Measurements from ENCODE around the gene CD81. TPM values are rescaled to one million over a fixed set of nuclear protein-coding genes. Genes with fewer than 3 reads are reported as not detected.

Gene CD81
- total and polyA plus RNA-seq, 4 donors: 329 to 741 (median 530) TPM

DNA sequence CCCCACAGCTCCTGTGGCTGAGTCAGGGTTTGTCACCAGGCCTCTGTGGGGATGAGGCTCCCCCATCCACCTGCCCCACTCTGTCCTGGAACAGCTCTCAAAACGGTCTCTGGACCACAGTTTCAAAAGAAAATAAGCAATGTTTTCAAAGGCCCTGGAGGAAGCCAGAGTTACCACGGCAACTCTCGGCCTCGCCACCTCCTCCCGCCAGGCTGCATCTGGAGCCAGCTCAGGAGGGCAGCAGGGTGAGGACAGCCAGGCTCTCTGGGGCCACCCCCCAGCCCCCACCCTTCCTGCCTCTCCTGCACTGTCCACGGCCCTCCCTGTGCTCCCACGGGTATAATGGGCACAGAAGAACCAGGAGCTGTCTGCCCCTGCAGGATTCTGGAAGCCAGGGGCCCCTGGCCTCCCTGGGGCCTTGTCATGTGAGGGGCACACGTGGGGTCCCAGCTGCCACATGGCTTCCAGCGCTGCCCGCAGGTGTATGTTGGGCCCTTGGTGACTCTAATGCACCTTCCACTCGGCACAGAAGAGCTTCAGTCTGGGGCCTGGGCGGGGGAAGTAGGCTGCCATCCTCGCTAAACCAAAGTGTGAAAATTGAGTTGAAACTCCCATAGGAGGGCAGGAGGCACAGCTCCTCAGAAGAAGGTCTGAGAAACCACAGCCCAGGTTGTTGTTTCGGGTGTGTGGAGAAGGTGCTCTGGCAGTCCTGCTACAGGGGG, 10.3 kb downstream of the CD81 start:
- no peak overlapping the region for H3K4me3 ChIP-seq (ENCODE audit: low read depth, low read length)
- DNase-seq (ENCODE audit: low read depth in 4 of 6, low spot score in 6 of 6): peak in 3 of 6 donors; percentile 36 to 80 (median 48)
- H3K36me3 ChIP-seq (ENCODE audit: control insufficient read depth, insufficient read depth, low read length): peaks cover 80% of the 10 kb centered on the region
- no peaks in the 10 kb centered on the region for H3K27me3 ChIP-seq (ENCODE audit: control insufficient read depth, insufficient read depth, low read length)
- peak overlapping the region; percentile 84 for H3K27ac ChIP-seq (ENCODE audit: low read depth, low read length)
- WGBS (ENCODE audit: insufficient coverage): 23% methylated on average over 12 of the region's 14 CpGs
- no peaks in the 10 kb centered on the region for H3K9me3 ChIP-seq (ENCODE audit: control insufficient read depth, insufficient read depth, low read length)
- H3K4me1 ChIP-seq (ENCODE audit: control insufficient read depth, insufficient read depth, low read length): peaks cover 80% of the 10 kb centered on the region

DNA sequence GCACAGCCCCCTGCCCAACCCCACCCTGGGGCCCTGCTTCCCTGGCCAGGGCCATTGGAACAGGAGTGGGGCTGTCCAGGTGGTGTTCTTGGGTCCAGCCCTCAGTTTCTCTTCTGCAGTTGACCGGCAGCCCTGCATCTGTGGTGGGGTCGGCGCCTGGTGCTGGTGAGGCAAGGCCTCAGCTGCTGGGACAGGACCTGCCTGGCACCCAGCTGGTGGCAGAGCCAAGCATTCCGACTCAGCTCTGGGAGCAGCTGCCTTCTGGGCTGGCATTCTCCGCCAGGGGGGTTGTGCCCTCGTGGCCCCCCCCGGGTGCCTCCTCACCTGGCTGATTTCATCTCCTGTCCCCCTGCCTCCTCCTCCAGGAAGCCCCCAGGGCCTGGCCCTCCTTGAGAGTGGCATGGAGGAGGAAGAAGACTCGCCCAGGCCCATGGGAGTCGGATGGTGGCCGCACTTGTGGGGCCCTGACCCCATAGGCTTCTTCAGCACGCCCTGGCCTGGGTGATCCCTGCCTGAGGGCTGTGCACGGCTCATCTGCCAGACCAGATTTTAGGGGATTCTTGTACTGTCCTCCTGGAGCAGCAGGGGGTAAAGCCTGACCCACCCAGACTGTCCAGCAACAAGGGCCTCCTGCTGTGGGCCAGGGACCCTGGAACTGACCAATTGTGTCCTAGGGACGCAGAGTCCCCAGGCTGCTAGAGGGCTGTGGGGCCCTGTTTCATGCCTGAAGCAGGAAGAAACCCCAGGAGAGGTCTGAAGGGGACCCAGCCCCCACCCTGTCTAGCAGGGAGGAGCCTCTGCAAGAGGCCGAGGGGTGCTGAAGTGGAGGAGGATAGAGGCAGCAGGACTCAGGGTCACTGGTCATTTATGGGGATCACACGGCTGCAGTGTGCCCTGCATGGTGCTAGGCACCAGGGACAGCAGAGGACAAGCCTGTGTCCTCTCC, 11.6 kb downstream of the CD81 start:
- no peaks in the 10 kb centered on the region for H3K9me3 ChIP-seq (ENCODE audit: control insufficient read depth, insufficient read depth, low read length)
- 76% methylated on average over 11 of the region's 15 CpGs for WGBS (ENCODE audit: insufficient coverage)
- H3K27me3 ChIP-seq (ENCODE audit: control insufficient read depth, insufficient read depth, low read length): no peaks in the 10 kb centered on the region
- peaks cover 80% of the 10 kb centered on the region for H3K36me3 ChIP-seq (ENCODE audit: control insufficient read depth, insufficient read depth, low read length)
- H3K27ac ChIP-seq (ENCODE audit: low read depth, low read length): peak overlapping the region; percentile 33
- no peak for DNase-seq (ENCODE audit: low read depth in 4 of 6, low spot score in 6 of 6)
- H3K4me3 ChIP-seq (ENCODE audit: low read depth, low read length): no peak overlapping the region
- H3K4me1 ChIP-seq (ENCODE audit: control insufficient read depth, insufficient read depth, low read length): peaks cover 73% of the 10 kb centered on the region

DNA sequence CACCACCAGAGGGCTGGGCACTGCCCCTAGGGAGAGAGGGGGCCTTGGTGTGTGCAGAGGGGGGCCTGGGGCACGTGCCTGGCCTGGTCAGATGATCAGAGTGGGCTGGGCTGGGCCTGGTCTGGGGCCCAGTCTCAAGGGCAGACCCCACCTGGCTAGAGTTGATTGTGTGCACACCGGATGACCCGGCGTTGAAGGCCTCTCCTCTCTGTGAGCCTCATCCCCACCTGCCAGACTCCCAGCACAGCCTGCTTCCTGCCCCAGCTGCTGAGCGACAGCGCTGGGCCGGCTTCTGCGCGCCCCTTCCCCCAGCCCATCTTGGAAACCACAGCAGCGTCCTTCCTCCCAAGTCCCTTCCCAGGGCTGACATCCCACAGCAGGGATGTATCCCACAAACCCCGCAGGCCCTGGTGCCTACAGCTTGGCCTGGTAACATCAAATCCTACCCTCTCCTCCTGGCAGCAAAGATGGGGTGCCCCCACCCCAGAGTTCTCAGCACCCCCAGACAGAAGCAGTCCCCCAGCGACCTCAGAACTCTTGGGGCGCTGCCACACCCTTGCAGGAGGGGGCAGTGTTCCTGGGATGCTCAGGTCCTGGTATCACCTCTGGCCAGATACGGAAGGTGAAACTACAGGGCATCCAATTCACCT, 12.4 kb downstream of the CD81 start:
- Histone ChIP-seq H3K4me3 (ENCODE audit: low read depth, low read length) (no peak overlapping the region), H3K27me3 (ENCODE audit: control insufficient read depth, insufficient read depth, low read length) (no peaks in the 10 kb centered on the region), H3K4me1 (ENCODE audit: control insufficient read depth, insufficient read depth, low read length) (peaks cover 66% of the 10 kb centered on the region), H3K9me3 (ENCODE audit: control insufficient read depth, insufficient read depth, low read length) (no peaks in the 10 kb centered on the region), H3K36me3 (ENCODE audit: control insufficient read depth, insufficient read depth, low read length) (peaks cover 88% of the 10 kb centered on the region), H3K27ac (ENCODE audit: low read depth, low read length) (peak overlapping the region; percentile 33)
- 61% methylated on average over 14 of the region's 14 CpGs for WGBS (ENCODE audit: insufficient coverage)
- DNase-seq (ENCODE audit: low read depth in 4 of 6, low spot score in 6 of 6): no peak

DNA sequence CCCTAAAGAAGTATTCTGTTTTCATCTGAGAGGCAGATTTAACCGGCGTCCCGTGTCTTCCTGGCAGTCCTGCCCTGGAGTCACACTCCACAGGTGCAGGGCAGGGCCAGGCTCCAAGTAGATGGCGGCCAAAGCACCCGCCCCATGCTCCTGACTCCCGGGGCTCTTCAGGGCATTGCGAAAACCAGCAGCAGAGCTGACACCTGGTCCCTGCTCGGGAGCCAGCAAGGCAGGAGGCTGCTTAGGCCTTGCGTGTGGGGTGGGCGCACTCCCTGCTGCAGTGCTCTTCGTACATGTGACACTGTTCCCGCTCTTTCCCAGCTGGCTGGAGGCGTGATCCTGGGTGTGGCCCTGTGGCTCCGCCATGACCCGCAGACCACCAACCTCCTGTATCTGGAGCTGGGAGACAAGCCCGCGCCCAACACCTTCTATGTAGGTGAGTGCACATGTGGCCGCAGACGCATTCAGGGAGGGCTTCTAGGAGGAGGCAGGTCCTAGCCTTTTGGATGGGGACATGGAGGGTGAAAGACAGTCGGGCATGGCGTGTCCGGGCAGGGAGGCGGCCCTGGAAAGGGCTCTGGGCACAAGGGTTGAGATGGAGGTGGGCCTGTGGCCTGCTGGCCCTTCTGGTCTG, 13.1 kb downstream of the CD81 start:
- Histone ChIP-seq H3K9me3 (ENCODE audit: control insufficient read depth, insufficient read depth, low read length) (no peaks in the 10 kb centered on the region), H3K27ac (ENCODE audit: low read depth, low read length) (no peak overlapping the region), H3K27me3 (ENCODE audit: control insufficient read depth, insufficient read depth, low read length) (no peaks in the 10 kb centered on the region), H3K4me3 (ENCODE audit: low read depth, low read length) (no peak overlapping the region), H3K4me1 (ENCODE audit: control insufficient read depth, insufficient read depth, low read length) (peaks cover 59% of the 10 kb centered on the region), H3K36me3 (ENCODE audit: control insufficient read depth, insufficient read depth, low read length) (peaks cover 90% of the 10 kb centered on the region)
- DNase-seq (ENCODE audit: low read depth in 4 of 6, low spot score in 6 of 6): no peak
- WGBS (ENCODE audit: insufficient coverage): 94% methylated on average over 23 of the region's 23 CpGs

DNA sequence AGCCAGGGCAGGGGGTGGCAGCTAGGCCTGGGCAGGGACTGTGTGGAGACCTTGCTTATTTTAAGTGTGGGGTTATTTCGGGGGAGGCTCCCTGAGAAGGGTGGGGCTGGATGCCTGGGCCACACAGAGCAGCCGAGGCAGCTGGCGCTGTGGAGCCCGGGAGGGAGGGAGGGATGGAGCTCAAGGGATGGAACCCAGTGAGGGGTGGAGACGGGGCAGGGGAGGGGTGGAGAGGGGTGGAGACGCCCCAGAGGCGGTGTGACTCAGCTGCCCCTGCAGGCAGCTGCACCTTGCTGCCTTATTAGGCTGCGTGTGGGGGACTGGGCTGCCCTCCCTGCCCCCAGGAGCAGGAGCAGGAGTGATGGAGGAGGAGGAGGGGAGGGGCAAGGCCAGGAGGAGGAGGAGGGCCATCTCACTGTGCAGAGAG, 13.6 kb downstream of the CD81 start:
- Histone ChIP-seq H3K27me3 (ENCODE audit: control insufficient read depth, insufficient read depth, low read length) (no peaks in the 10 kb centered on the region), H3K4me3 (ENCODE audit: low read depth, low read length) (no peak overlapping the region), H3K27ac (ENCODE audit: low read depth, low read length) (no peak overlapping the region), H3K4me1 (ENCODE audit: control insufficient read depth, insufficient read depth, low read length) (peaks cover 54% of the 10 kb centered on the region), H3K9me3 (ENCODE audit: control insufficient read depth, insufficient read depth, low read length) (no peaks in the 10 kb centered on the region), H3K36me3 (ENCODE audit: control insufficient read depth, insufficient read depth, low read length) (peaks cover 90% of the 10 kb centered on the region)
- WGBS (ENCODE audit: insufficient coverage): 59% methylated on average over 6 of the region's 8 CpGs
- no peak for DNase-seq (ENCODE audit: low read depth in 4 of 6, low spot score in 6 of 6)

DNA sequence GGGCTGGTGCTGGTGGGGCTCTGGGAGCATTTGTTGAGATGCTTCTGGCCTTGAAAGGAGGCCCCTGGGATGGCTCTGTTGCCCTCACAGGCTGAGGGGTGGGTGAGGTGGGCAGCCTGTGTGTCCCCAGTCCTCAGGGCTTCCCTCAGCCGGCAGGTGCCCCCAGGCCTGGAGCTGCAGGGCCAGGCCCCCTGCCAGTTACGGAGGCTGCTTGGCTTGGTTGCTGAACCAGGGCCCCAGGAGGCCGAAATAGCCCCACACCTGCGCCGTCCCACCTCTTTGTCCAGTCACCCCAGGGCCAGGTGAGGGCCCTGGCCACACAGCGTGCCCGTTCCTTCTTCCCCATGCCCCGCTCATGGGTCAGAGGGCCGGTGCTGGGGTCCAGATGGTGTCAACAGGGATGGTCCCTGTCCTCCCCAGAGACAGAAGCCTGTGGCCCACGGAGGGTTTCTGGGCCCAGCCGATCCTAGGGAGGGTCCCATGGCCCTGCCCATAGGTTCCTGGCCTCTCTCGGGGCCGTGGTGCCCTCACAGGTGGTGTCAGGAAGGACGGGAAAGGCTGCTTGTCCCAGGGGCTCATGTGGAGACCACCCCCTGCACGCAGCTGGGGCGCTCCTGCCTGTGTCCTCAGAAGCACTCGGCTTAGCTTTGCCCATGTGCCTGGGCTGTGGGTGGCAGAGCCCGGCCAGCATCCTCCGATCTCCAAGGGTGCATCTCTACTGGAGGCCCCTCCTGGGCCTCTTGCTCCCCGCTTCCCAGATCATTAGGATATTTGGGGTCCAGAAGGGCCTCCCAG, 14.3 kb downstream of the CD81 start:
- H3K36me3 ChIP-seq (ENCODE audit: control insufficient read depth, insufficient read depth, low read length): peaks cover 90% of the 10 kb centered on the region
- H3K4me1 ChIP-seq (ENCODE audit: control insufficient read depth, insufficient read depth, low read length): peaks cover 48% of the 10 kb centered on the region
- 92% methylated on average over 20 of the region's 20 CpGs for WGBS (ENCODE audit: insufficient coverage)

DNA sequence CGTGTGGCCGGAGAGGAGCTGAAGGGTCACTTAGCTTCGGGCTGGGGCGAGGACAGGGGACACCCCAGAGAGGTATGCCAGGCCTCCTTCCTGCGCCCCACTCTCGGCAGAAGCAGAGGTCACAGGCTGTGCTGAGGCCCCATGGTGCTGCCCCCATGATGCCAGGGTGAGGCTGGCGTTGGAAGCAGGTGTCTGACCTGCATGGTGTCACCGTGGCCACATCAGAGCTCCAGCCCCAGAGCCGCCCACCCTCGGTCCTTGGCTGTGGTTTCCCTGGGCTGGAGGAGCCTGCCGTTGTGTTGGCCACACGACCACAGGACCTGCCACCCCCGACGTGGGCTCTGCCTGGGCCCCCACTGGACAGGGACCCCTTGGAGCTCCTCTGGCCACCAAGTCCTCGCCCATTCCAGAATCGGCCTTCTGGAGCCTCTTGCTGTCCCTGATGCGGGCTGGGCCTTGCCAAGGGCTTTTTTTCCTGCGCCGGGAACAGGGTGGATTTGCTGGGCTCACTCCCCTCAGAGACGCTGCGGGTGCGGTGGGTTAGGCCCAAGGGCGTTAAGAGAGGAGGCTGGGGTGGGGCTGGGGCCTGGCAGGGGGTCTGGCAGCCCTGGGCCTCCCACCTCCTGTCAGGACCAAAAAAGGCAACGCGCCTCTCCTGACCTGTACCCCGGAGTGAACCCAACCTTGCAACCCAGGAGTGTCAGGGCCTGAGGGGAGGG, 15.3 kb downstream of the CD81 start:
- no peak overlapping the region for H3K4me3 ChIP-seq (ENCODE audit: low read depth, low read length)
- peaks cover 94% of the 10 kb centered on the region for H3K36me3 ChIP-seq (ENCODE audit: control insufficient read depth, insufficient read depth, low read length)
- no peak for DNase-seq (ENCODE audit: low read depth in 4 of 6, low spot score in 6 of 6)
- H3K4me1 ChIP-seq (ENCODE audit: control insufficient read depth, insufficient read depth, low read length): peaks cover 37% of the 10 kb centered on the region
- H3K27me3 ChIP-seq (ENCODE audit: control insufficient read depth, insufficient read depth, low read length): no peaks in the 10 kb centered on the region
- WGBS (ENCODE audit: insufficient coverage): 93% methylated on average over 24 of the region's 26 CpGs
- no peaks in the 10 kb centered on the region for H3K9me3 ChIP-seq (ENCODE audit: control insufficient read depth, insufficient read depth, low read length)
- H3K27ac ChIP-seq (ENCODE audit: low read depth, low read length): no peak overlapping the region

More for the DNA sequence above, 14.3 kb downstream of the CD81 start:
- no peak overlapping the region for H3K27ac ChIP-seq (ENCODE audit: low read depth, low read length)
- H3K27me3 ChIP-seq (ENCODE audit: control insufficient read depth, insufficient read depth, low read length): no peaks in the 10 kb centered on the region
- H3K9me3 ChIP-seq (ENCODE audit: control insufficient read depth, insufficient read depth, low read length): no peaks in the 10 kb centered on the region
- no peak for DNase-seq (ENCODE audit: low read depth in 4 of 6, low spot score in 6 of 6)
- no peak overlapping the region for H3K4me3 ChIP-seq (ENCODE audit: low read depth, low read length)

DNA sequence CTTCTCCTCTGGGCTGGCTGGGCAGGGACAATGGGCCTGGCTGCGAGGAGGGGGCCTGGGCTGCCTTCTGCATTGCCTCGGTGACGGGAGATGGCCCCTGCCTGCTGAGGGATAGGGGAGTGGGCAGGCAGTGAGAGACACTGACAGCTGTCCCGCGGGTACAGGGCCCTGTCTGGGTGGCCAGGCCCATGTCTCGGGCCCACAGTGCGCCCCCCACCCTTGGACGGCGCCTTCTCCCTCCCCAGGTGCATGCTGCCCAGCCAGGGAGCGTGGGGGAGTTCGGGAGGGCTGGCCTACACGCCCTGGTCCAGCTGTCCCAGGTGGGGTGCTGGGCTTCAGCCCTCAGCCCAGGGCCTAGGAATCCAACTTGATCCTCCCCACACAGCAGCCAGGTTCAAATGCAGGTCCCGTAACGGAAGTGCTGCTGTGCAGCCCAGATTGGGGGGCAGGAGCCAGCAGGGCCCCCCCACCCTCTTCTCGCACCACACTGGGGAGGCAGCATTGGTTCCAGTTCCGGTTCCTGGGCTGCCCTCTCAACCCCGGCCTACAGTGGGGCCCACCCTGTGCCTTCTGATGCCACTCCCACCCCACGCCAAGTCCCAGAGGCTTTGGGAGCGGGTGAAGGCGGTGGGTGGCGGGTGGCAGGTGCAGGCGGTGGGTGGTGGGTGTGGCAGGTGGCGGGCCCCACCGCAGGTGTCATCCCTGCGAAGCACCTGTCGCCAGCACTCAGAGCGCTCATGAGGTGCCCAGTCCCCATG, 16.2 kb downstream of the CD81 start:
- no peak for DNase-seq (ENCODE audit: low read depth in 4 of 6, low spot score in 6 of 6)
- Histone ChIP-seq H3K27me3 (ENCODE audit: control insufficient read depth, insufficient read depth, low read length) (no peaks in the 10 kb centered on the region), H3K36me3 (ENCODE audit: control insufficient read depth, insufficient read depth, low read length) (peaks cover 92% of the 10 kb centered on the region), H3K9me3 (ENCODE audit: control insufficient read depth, insufficient read depth, low read length) (no peaks in the 10 kb centered on the region), H3K4me1 (ENCODE audit: control insufficient read depth, insufficient read depth, low read length) (peaks cover 29% of the 10 kb centered on the region), H3K4me3 (ENCODE audit: low read depth, low read length) (no peak overlapping the region), H3K27ac (ENCODE audit: low read depth, low read length) (no peak overlapping the region)
- WGBS (ENCODE audit: insufficient coverage): 90% methylated on average over 27 of the region's 27 CpGs

All from spinal cord (tissue), 10 donors.